Karpas-422 (cell line): ENCODE measurements around the gene FBXO41. TPM values are rescaled to one million over a fixed set of nuclear protein-coding genes. Genes with fewer than 3 reads are reported as not detected.
A peak's percentile ranks its signal among the peaks of the same experiment; 100 is the strongest.

Experiments
- DNase-seq: peaks from one replicate; pipeline ENCODE4 v3.0.0-alpha.2; 2015
- H2AFZ ChIP-seq: fragments of 200-600 bp; sonication (generic); 2 replicates; pipeline ENCODE4 v1.6.1; 2014; ENCODE audit warnings: antibody characterized with exemption, low read length, mixed read lengths
- H3K27ac ChIP-seq: fragments of 200-600 bp; sonication (generic); 2 replicates; pipeline ENCODE4 v1.5.1; 2014; ENCODE audit warnings: mild to moderate bottlenecking, low read length, moderate library complexity
- H3K27me3 ChIP-seq: fragments of 200-600 bp; sonication (generic); 2 replicates; pipeline ENCODE4 v1.6.1; 2014; ENCODE audit warnings: low read length, mixed read lengths
- H3K36me3 ChIP-seq: fragments of 200-600 bp; sonication (generic); 2 replicates; pipeline ENCODE4 v1.6.1; 2014; ENCODE audit warnings: low read length, mixed read lengths; ENCODE audit not compliant: insufficient read depth
- H3K4me1 ChIP-seq: fragments of 200-600 bp; sonication (generic); 2 replicates; pipeline ENCODE4 v1.6.1; 2014; ENCODE audit warnings: mild to moderate bottlenecking, low read length, mixed read lengths
- H3K4me2 ChIP-seq: fragments of 200-600 bp; sonication (generic); 2 replicates; pipeline ENCODE4 v1.6.1; 2014; ENCODE audit warnings: low read length, low read depth, mild to moderate bottlenecking; ENCODE audit not compliant: poor library complexity, severe bottlenecking
- H3K4me3 ChIP-seq: fragments of 200-600 bp; sonication (generic); 2 replicates; pipeline ENCODE4 v1.5.1; 2014; ENCODE audit warnings: mild to moderate bottlenecking, antibody characterized with exemption, low read length, mixed read lengths
- H3K79me2 ChIP-seq: fragments of 200-600 bp; sonication (generic); 2 replicates; pipeline ENCODE4 v1.6.1; 2014; ENCODE audit warnings: mild to moderate bottlenecking, low read length, mixed read lengths
- H3K9ac ChIP-seq: fragments of 200-600 bp; sonication (generic); 2 replicates; pipeline ENCODE4 v1.6.0; 2014; ENCODE audit warnings: low read length
- H3K9me2 ChIP-seq: fragments of 200-600 bp; sonication (generic), shearing (Covaris generic); replicated peaks from 2 replicates; pipeline ENCODE4 v1.6.0; 2014; ENCODE audit warnings: mild to moderate bottlenecking, low read length, moderate library complexity; ENCODE audit not compliant: insufficient read depth
- H3K9me3 ChIP-seq: fragments of 300-700, 200-600 bp; sonication (generic); 2 replicates; pipeline ENCODE4 v1.6.1; 2014; ENCODE audit warnings: low read length, mixed read lengths
- H4K20me1 ChIP-seq: fragments of 200-600 bp; sonication (generic); 2 replicates; pipeline ENCODE4 v1.6.1; 2014; ENCODE audit warnings: mild to moderate bottlenecking, antibody characterized with exemption, low read length, low read depth; ENCODE audit not compliant: insufficient read depth
- total RNA-seq: library from RNA; depleted of rRNA; stranded (reverse); fragments of >200 nt; shearing (Covaris generic); gene quantifications from 2 replicates; pipeline ENCODE4 v1.2.3, GENCODE V29; 2014; ENCODE audit warnings: low replicate concordance

The FBXO41 gene
- total RNA-seq, 1 experiment from 2014 or later = 44.9 TPM

GRCh38 chr2:73282924-73283544, 1.2 kb downstream of the FBXO41 start:
- Histone ChIP-seq H3K9ac (peak overlapping the region; percentile 97), H4K20me1 (peaks cover 37% of the 10 kb centered on the region), H3K4me1 (peaks cover 36% of the 10 kb centered on the region), H3K36me3 (peaks cover 23% of the 10 kb centered on the region), H3K79me2 (peaks cover 64% of the 10 kb centered on the region), H3K9me3 (no peaks in the 10 kb centered on the region), H3K27ac (peak overlapping the region; percentile 97), H3K9me2 (no peaks in the 10 kb centered on the region), H3K4me2 (peak overlapping the region; percentile 97), H2AFZ (no peak overlapping the region), H3K27me3 (no peaks in the 10 kb centered on the region), H3K4me3 (peak overlapping the region; percentile 85)
- DNase-seq = no peak

DNA sequence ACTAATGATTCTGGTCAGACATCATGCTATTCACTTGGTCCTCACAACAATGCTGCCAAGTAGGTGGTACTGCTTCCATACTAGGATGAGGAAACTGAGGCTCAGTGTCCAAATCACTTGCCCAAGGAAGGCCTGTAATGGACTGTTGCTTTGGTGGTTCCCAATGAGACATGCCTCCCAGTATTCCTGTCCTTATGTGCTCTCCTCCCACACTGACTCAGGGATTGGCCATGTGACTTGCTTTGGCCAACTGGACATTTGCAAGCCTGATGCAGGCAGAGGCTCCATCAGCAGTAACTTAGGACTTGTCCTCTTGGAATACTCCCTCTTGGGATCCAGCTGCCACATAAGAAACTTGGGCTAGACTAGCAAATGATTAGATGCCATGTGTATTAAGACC, 3.0 kb downstream of the FBXO41 start:
- Histone ChIP-seq H3K79me2 (peaks cover 82% of the 10 kb centered on the region), H3K9me3 (no peaks in the 10 kb centered on the region), H3K27ac (no peak overlapping the region), H3K9me2 (no peaks in the 10 kb centered on the region), H3K27me3 (no peaks in the 10 kb centered on the region), H2AFZ (no peak overlapping the region), H3K4me3 (no peak overlapping the region), H4K20me1 (peaks cover 54% of the 10 kb centered on the region), H3K4me2 (no peak overlapping the region), H3K36me3 (peaks cover 33% of the 10 kb centered on the region), H3K9ac (no peak overlapping the region), H3K4me1 (peaks cover 36% of the 10 kb centered on the region)
- DNase-seq = no peak

DNA sequence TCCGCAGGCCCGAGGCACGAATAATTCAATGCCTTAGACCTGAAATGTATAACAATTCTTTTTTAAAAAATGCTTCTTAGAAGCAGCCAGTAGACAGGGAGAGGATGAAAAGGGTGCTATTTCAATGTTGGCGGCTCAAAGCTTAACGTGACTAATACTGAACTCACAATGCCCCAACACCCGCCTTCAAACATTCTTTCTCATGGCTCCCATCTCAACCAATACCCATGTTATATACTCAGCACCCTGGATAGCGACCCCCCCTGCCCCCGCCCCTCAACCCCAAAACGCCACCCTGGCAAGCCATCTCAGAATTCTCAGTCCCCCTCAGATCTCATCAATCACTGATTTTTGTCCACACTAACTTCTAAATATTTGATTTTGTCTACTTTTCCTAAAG, 4.4 kb downstream of the FBXO41 start:
- Histone ChIP-seq H3K79me2 (peaks cover 95% of the 10 kb centered on the region), H4K20me1 (peaks cover 56% of the 10 kb centered on the region), H3K4me3 (no peak overlapping the region), H3K9me3 (no peaks in the 10 kb centered on the region), H3K4me1 (peaks cover 24% of the 10 kb centered on the region), H3K27ac (no peak overlapping the region), H3K27me3 (no peaks in the 10 kb centered on the region), H3K9ac (no peak overlapping the region), H3K4me2 (no peak overlapping the region), H2AFZ (no peak overlapping the region), H3K9me2 (no peaks in the 10 kb centered on the region), H3K36me3 (peaks cover 35% of the 10 kb centered on the region)
- DNase-seq = no peak

DNA sequence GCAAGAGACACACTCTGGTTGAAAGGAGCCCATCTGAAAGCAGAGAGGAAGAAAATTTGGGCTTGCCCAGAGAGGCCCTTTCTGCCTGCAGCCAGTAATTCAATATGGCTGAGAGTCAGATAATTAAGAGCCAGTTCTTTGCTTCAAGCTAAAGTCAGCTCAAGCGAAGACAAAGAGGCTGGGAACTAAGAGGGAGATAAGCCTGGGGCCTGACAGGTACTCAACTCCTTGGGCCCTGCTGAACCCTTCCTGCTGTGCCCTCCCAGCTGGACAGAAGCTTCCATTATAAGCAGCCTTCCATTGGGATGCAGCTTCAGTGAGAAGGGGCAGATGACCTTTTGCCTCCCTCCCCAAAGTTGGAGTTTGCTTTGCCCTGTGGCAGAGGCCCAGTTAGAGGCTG, 12.0 kb downstream of the FBXO41 start:
- H3K79me2 ChIP-seq = peaks cover 95% of the 10 kb centered on the region
- no peak overlapping the region for H3K9ac ChIP-seq
- no peak overlapping the region for H3K4me3 ChIP-seq
- no peaks in the 10 kb centered on the region for H3K9me3 ChIP-seq
- no peak overlapping the region for H2AFZ ChIP-seq
- peaks cover 69% of the 10 kb centered on the region for H4K20me1 ChIP-seq
- H3K4me1 ChIP-seq = peaks cover 11% of the 10 kb centered on the region; the same call in 1 of the 2 replicates
- H3K4me2 ChIP-seq = no peak overlapping the region
- no peaks in the 10 kb centered on the region for H3K9me2 ChIP-seq
- no peaks in the 10 kb centered on the region for H3K27me3 ChIP-seq
- H3K36me3 ChIP-seq = peaks cover 35% of the 10 kb centered on the region
- no peak for DNase-seq
- no peak overlapping the region for H3K27ac ChIP-seq

GRCh38 chr2:73269686-73270465, 14.4 kb downstream of the FBXO41 start:
- no peaks in the 10 kb centered on the region for H3K9me2 ChIP-seq
- H3K9ac ChIP-seq = peak overlapping the region; percentile 62
- H3K4me1 ChIP-seq = peaks cover 11% of the 10 kb centered on the region; the same call in 1 of the 2 replicates
- H3K9me3 ChIP-seq = no peaks in the 10 kb centered on the region
- peaks cover 86% of the 10 kb centered on the region for H3K79me2 ChIP-seq
- peaks cover 30% of the 10 kb centered on the region for H3K36me3 ChIP-seq
- no peak overlapping the region for H3K27ac ChIP-seq
- H3K27me3 ChIP-seq = no peaks in the 10 kb centered on the region
- H2AFZ ChIP-seq = no peak overlapping the region
- H3K4me2 ChIP-seq = peak overlapping the region; percentile 61
- DNase-seq = no peak
- peaks cover 80% of the 10 kb centered on the region for H4K20me1 ChIP-seq
- peak overlapping the region; percentile 52; the same call in 1 of the 2 replicates for H3K4me3 ChIP-seq

- Histone ChIP-seq H3K27me3 (no peaks in the 10 kb centered on the region), H3K4me3 (peak overlapping the region; percentile 52; the same call in 1 of the 2 replicates), H3K79me2 (peaks cover 78% of the 10 kb centered on the region), H3K27ac (no peak overlapping the region), H3K4me1 (peaks cover 11% of the 10 kb centered on the region; the same call in 1 of the 2 replicates), H3K36me3 (peaks cover 33% of the 10 kb centered on the region), H3K9me3 (no peaks in the 10 kb centered on the region), H3K9me2 (no peaks in the 10 kb centered on the region), H2AFZ (no peak overlapping the region), H3K4me2 (peak overlapping the region; percentile 61), H4K20me1 (peaks cover 88% of the 10 kb centered on the region), H3K9ac (peak overlapping the region; percentile 62)
- peak; percentile 83 for DNase-seq
Measured at GRCh38 chr2:73268830-73269685, 15.2 kb downstream of the FBXO41 start.

GRCh38 chr2:73268366-73268829, 15.9 kb downstream of the FBXO41 start:
- Histone ChIP-seq H3K9me2 (no peaks in the 10 kb centered on the region), H2AFZ (no peak overlapping the region), H3K9ac (no peak overlapping the region), H3K36me3 (peaks cover 35% of the 10 kb centered on the region), H3K4me1 (peaks cover 11% of the 10 kb centered on the region; the same call in 1 of the 2 replicates), H3K4me2 (no peak overlapping the region), H3K9me3 (no peaks in the 10 kb centered on the region), H3K79me2 (peaks cover 71% of the 10 kb centered on the region), H4K20me1 (peaks cover 86% of the 10 kb centered on the region), H3K4me3 (no peak overlapping the region), H3K27me3 (no peaks in the 10 kb centered on the region), H3K27ac (no peak overlapping the region)
- DNase-seq = no peak
